Endodermal cell (in vitro differentiated cells): Measurements from ENCODE around the gene STK11. TPM values are rescaled to one million over a fixed set of nuclear protein-coding genes. Genes with fewer than 3 reads are reported as not detected.
"Not testable (repeated sequence)": the region's sequence is repeated elsewhere in the genome, so short reads cannot be mapped to it uniquely, and the experiment has no call there.

Source experiments
- DNase-seq: peaks from one replicate; pipeline ENCODE4 v3.0.0-alpha.2; 2017
- H3K27ac ChIP-seq: 2 replicates; pipeline ENCODE4 v1.5.1; 2013; ENCODE audit warnings: mild to moderate bottlenecking, low read depth, low read length, moderate library complexity
- H3K27me3 ChIP-seq: 2 replicates; pipeline ENCODE4 v1.6.1; 2013; ENCODE audit warnings: mild to moderate bottlenecking, low read length, moderate library complexity; ENCODE audit not compliant: insufficient read depth, control insufficient read depth, poor library complexity, severe bottlenecking
- H3K36me3 ChIP-seq: 2 replicates; pipeline ENCODE4 v1.7.0; 2013; ENCODE audit warnings: mild to moderate bottlenecking, low read length, moderate library complexity; ENCODE audit not compliant: control insufficient read depth, insufficient read depth
- H3K4me1 ChIP-seq: one replicate; pipeline ENCODE4 v1.7.0; 2013; ENCODE audit warnings: low read length; ENCODE audit not compliant: control insufficient read depth, insufficient read depth
- H3K4me3 ChIP-seq: 2 replicates; pipeline ENCODE4 v1.5.1; 2013; ENCODE audit warnings: mild to moderate bottlenecking, low read length, moderate library complexity
- H3K9ac ChIP-seq: 2 replicates; pipeline ENCODE4 v1.6.1; 2013; ENCODE audit warnings: mild to moderate bottlenecking, low read length, moderate library complexity; ENCODE audit not compliant: poor library complexity, severe bottlenecking; ENCODE audit errors: extremely low read depth
- H3K9me3 ChIP-seq: 2 replicates; pipeline ENCODE4 v1.6.1; 2013; ENCODE audit warnings: mild to moderate bottlenecking, low read length, moderate library complexity; ENCODE audit not compliant: control insufficient read depth
- H3K27ac Mint-ChIP-seq: 2 replicates; pipeline ENCODE4 v1.8.0; 2020; ENCODE audit warnings: mixed read lengths
- H3K27me3 Mint-ChIP-seq: 2 replicates; pipeline ENCODE4 v1.8.0; 2021; ENCODE audit warnings: mild to moderate bottlenecking, mixed read lengths; ENCODE audit not compliant: insufficient read depth
- H3K36me3 Mint-ChIP-seq: 2 replicates; pipeline ENCODE4 v1.8.0; 2020; ENCODE audit warnings: low read depth, mixed read lengths
- H3K4me1 Mint-ChIP-seq: 2 replicates; pipeline ENCODE4 v1.8.0; 2020; ENCODE audit warnings: mixed read lengths
- H3K4me3 Mint-ChIP-seq: 2 replicates; pipeline ENCODE4 v1.8.0; 2020; ENCODE audit warnings: mild to moderate bottlenecking, moderate library complexity, mixed read lengths
- H3K9me3 Mint-ChIP-seq: 2 replicates; pipeline ENCODE4 v1.8.0; 2020; ENCODE audit warnings: mild to moderate bottlenecking, mixed read lengths
- CTCF ChIP-seq: fragments of 200-600 bp; sonication (generic); conservative IDR thresholded peaks from 2 replicates; pipeline ENCODE4 v1.5.0; 2021; ENCODE audit warnings: antibody characterized with exemption, mild to moderate bottlenecking
- WGBS, 2 experiments: methylation state at CpG; one replicate each; pipeline versions ENCODE4 v1.1.5 to v1.1.7; 2013; ENCODE audit warnings: missing lambda C conversion rate in 2 of 2, mixed read lengths in 1 of 2; ENCODE audit not compliant: insufficient coverage in 1 of 2, insufficient read length in 1 of 2; 5-methylcytosine and 5-hydroxymethylcytosine counted together
- total RNA-seq, 2 donors: library from RNA; stranded (reverse); fragmentation: NEBNext Ultra II Directional in 1 of 2; extraction: Animal tissue kit (Norgen Biotek cat#: 25700) in 1 of 2; gene quantifications; 2 replicates in 1 of 2; 3 replicates in 1 of 2; pipeline ENCODE4 v1.2.1, GENCODE V29; 2021

The STK11 gene
- total RNA-seq, 2 donors from 2014 or later: 78.8 to 81.4 TPM

- Histone ChIP-seq H3K9me3 (no peaks in the 10 kb centered on the region), H3K4me3 (no peak overlapping the region), H3K36me3 (no peaks in the 10 kb centered on the region), H3K27ac (no peak overlapping the region), H3K4me1 (peaks cover 5% of the 10 kb centered on the region), H3K27me3 (no peaks in the 10 kb centered on the region), H3K9ac (no peak overlapping the region)
- Mint-ChIP-seq H3K36me3 (peaks cover 2% of the 10 kb centered on the region), H3K4me1 (peaks cover 7% of the 10 kb centered on the region), H3K4me3 (no peak overlapping the region), H3K27ac (peak overlapping the region; percentile 91), H3K9me3 (no peaks in the 10 kb centered on the region), H3K27me3 (no peaks in the 10 kb centered on the region)
- peak; percentile 95 for DNase-seq
- 74 to 83% methylated on average over 30 to 33 of the region's 33 CpGs for WGBS, 2 experiments
- peak; percentile 96 for TF ChIP-seq CTCF
Measured at GRCh38 chr19:1243768-1244692, 38.5 kb downstream of the STK11 start.

- H3K9me3 Mint-ChIP-seq: no peaks in the 10 kb centered on the region
- H3K27ac Mint-ChIP-seq: peak overlapping the region; percentile 91
- Histone ChIP-seq H3K27ac (no peak overlapping the region), H3K36me3 (no peaks in the 10 kb centered on the region), H3K9me3 (no peaks in the 10 kb centered on the region), H3K27me3 (no peaks in the 10 kb centered on the region), H3K4me3 (no peak overlapping the region), H3K4me1 (peaks cover 5% of the 10 kb centered on the region), H3K9ac (no peak overlapping the region)
- DNase-seq: no peak
- no peaks in the 10 kb centered on the region for H3K27me3 Mint-ChIP-seq
- peaks cover 5% of the 10 kb centered on the region for H3K4me1 Mint-ChIP-seq
- peaks cover 3% of the 10 kb centered on the region for H3K36me3 Mint-ChIP-seq
- 76 to 79% methylated on average over 11 to 31 of the region's 31 CpGs for WGBS, 2 experiments
- no peak for TF ChIP-seq CTCF
- H3K4me3 Mint-ChIP-seq: no peak overlapping the region
Measured at GRCh38 chr19:1244693-1245451, 39.3 kb downstream of the STK11 start.

GRCh38 chr19:1245494-1246264 is 40.1 kb downstream of the STK11 start:
- Histone ChIP-seq H3K9ac (no peak overlapping the region), H3K4me1 (peaks cover 5% of the 10 kb centered on the region), H3K27me3 (no peaks in the 10 kb centered on the region), H3K36me3 (no peaks in the 10 kb centered on the region), H3K9me3 (no peaks in the 10 kb centered on the region), H3K4me3 (no peak overlapping the region), H3K27ac (no peak overlapping the region)
- TF ChIP-seq CTCF: no peak
- peak; percentile 68 for DNase-seq
- H3K36me3 Mint-ChIP-seq: peaks cover 3% of the 10 kb centered on the region
- no peak overlapping the region for H3K27ac Mint-ChIP-seq
- H3K9me3 Mint-ChIP-seq: no peaks in the 10 kb centered on the region
- 93 to 96% methylated on average over 18 to 25 of the region's 26 CpGs for WGBS, 2 experiments
- peaks cover 5% of the 10 kb centered on the region for H3K4me1 Mint-ChIP-seq
- no peak overlapping the region for H3K4me3 Mint-ChIP-seq
- H3K27me3 Mint-ChIP-seq: no peaks in the 10 kb centered on the region

GRCh38 chr19:1246265-1247087 is 40.9 kb downstream of the STK11 start:
- H3K9me3 ChIP-seq, H3K4me3 ChIP-seq, H3K27ac Mint-ChIP-seq, H3K27me3 Mint-ChIP-seq, H3K9ac ChIP-seq, H3K27me3 ChIP-seq, H3K36me3 ChIP-seq, H3K36me3 Mint-ChIP-seq, H3K4me1 Mint-ChIP-seq, DNase-seq, H3K27ac ChIP-seq, H3K9me3 Mint-ChIP-seq, H3K4me1 ChIP-seq, H3K4me3 Mint-ChIP-seq: not testable (repeated sequence)
- 88 to 92% methylated on average over 13 to 27 of the region's 27 CpGs for WGBS, 2 experiments
